DMS53 (cell line): ENCODE measurements around the gene MAGEH1.
"Not testable (repeated sequence)": the region's sequence is repeated elsewhere in the genome, so short reads cannot be mapped to it uniquely, and the experiment has no call there.

ENCODE experiments used
- DNase-seq: peaks from one replicate; lab custom pipeline; 2025; lab: John Stamatoyannopoulos, UW

MAGEH1 gene, protein sequence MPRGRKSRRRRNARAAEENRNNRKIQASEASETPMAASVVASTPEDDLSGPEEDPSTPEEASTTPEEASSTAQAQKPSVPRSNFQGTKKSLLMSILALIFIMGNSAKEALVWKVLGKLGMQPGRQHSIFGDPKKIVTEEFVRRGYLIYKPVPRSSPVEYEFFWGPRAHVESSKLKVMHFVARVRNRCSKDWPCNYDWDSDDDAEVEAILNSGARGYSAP

DNA sequence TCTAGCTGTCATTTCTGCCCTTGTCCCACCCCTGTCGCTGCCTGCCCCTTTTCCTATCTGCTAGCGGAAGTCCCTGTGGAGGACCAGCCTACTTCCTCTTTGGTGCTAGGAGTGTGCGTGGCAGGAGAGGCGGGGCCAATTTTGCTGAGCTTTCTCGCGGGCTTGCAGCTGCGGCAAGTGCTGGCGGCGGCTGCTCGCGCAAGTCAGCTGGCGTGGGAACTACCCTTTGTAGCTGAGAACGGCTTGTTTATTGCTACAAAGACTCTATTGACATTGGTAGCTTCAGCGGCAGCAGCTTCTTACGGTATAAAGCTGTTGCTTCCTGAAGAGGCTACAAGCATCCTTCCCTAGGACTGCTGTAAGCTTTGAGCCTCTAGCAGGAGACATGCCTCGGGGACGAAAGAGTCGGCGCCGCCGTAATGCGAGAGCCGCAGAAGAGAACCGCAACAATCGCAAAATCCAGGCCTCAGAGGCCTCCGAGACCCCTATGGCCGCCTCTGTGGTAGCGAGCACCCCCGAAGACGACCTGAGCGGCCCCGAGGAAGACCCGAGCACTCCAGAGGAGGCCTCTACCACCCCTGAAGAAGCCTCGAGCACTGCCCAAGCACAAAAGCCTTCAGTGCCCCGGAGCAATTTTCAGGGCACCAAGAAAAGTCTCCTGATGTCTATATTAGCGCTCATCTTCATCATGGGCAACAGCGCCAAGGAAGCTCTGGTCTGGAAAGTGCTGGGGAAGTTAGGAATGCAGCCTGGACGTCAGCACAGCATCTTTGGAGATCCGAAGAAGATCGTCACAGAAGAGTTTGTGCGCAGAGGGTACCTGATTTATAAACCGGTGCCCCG is at the start of gene MAGEH1:
Gene MAGEH1 (plus strand): TSS at position 138 of the 843 bp plus-strand sequence. CDS start 248 bp downstream, at position 386.
- DNase-seq = peak; percentile 88

DNA sequence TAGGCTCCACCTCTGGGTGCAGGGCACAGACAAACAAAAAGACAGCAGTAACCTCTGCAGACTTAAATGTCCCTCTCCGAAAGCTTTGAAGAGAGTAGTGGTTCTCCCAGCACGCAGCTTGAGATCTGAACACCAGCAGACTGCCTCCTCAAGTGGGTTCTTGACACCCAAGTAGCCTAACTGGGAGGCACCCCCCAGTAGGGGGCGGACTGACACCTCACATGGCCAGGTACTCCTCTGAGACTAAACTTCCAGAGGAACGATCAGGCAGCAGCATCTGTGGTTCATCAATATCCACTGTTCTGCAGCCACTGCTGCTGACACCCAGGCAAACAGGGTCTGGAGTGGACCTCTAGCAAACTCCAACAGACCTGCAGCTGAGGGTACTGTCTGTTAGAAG is 24.8 kb upstream of the MAGEH1 start:
- DNase-seq = peak; percentile 9

DNA sequence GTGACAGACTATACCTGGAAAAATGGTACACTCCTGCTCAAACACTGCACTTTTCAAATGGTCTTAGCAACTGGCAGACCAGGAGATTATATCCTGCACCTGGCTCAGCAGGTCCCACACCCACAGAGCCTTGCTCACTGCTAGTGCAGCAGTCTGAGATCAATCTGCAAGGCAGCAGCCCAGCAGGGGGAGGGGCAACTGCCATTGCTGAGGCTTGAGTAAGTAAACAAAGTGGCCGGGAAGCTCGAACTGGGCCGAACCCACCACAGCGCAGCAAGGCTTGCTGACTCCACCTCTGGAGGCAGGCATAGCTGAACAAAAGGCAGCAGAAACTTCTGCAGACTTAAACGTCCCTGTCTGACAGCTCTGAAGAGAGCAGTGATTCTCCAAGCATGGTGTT is 8.5 kb upstream of the MAGEH1 start:
- DNase-seq = not testable (repeated sequence)

DNA sequence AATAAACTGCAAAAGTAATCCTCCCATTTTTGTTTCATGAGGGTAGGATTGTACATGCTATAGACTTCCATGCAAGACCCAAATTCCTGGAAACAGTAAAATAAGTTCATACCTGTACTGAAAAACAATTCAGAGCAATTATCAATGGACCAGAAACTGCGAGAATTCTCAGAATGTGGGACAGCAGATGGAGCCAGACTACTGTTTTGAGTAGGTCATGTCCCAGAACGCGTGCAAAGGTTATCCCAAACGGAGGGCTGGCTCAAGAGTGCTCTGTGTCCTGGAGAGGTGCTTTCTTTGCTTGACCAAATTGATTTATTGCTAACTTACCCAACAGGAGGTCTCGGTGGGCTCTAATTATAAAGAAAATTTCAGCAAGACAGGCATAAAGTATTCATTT is 1.7 kb upstream of the MAGEH1 start:
- peak; percentile 57 for DNase-seq

DNA sequence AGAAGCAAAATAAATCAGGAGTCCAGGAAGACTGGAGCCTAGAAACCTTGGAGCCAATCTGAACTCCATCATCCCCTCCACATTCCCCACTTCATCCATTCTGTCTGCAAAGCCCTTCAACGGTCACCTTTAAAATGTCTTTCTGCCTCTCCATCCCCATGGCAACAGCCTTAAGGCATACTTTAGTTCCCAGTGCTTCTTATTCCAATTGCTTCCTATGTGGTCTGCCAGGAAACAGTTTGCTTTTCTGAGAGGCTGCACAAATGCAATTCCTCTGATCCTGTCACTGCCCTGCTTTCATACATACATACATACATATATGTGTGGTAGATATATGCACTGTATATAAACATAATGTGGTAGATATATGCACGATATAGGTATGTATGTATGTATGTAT is 786 bp upstream of the MAGEH1 start:
- DNase-seq = peak; percentile 10

DNA sequence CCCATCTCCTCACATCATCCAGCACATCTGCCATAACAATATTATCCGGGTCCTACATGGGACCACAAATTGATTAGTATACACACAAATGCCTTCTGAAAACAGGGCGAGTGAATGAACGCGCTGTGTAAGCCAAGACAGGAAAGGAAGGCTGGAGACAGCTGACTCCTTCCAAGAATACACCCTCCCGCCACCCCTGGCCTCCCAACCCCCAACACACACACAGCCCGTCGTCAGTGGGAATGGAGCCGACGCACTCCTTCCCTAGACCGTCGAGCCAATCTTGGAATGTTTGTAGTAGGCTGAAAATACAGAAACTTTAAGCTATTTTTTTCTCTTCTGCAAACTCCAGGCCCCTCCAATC is 319 bp upstream of the MAGEH1 start:
- DNase-seq = no peak

DNA sequence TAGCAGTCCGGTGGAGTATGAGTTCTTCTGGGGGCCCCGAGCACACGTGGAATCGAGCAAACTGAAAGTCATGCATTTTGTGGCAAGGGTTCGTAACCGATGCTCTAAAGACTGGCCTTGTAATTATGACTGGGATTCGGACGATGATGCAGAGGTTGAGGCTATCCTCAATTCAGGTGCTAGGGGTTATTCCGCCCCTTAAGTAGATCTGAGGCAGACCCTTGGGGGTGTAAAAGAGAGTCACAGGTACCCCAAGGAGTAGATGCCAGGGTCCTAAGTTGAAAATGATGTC is 852 bp downstream of the MAGEH1 start:
- DNase-seq = peak; percentile 36

DNA sequence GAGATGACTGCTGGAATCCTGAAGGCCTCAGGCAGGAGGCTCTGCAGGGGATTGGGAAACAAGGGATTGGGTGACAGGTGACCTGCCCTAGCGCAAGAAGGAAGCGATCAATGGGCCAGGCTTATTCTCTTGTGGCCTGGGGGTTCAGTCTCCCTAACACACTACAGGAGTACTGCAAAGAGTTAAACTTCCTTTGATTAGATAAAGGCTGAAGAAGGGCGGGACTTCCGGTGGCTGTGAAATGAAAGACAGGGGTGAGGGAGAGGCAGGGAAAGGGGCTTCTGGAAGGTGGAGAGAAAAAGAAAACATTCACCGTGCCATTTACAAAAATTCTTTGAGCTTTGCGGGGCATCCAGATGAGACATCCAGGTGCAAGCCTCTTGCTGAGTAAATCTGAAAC is 3.8 kb downstream of the MAGEH1 start:
- not testable (repeated sequence) for DNase-seq

DNA sequence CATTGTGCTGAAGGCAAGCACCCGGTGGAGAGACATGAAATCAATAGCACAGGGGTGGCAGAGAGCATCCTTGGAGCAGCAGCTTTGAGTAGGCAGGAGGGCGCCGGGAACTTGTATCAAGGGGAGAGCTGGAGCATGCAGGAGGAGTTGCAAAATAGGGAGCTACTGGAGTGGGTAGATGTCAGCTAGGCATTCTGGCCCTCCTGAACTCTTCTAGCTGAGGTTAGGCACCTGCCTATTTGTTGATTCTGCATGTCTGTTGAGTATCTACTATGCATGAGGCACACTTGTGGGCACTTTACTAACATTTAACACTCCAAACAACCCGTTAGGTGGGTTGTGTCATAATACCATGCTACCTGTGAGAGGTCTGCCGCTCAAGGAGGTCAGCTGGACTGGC is 7.5 kb downstream of the MAGEH1 start:
- DNase-seq = not testable (repeated sequence)

DNA sequence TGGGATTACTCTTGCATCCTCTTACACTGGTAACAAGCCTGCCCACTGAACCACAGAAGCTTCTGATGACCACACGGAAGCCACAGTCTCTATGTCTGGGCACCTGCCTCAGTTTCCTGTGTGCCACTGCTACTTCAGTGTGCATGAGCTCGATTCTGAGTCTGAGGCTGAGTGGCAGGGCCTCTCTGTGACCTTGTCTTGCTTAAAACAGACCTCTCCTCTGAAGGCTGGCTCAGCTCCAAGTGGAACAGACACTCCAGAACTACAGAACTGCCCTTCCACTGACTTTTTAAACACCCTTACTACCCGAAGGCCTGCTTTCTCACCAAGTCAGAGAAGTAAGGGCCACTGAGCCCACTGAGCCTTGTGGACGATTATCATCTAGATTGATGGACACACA is 8.0 kb downstream of the MAGEH1 start:
- not testable (repeated sequence) for DNase-seq

DNA sequence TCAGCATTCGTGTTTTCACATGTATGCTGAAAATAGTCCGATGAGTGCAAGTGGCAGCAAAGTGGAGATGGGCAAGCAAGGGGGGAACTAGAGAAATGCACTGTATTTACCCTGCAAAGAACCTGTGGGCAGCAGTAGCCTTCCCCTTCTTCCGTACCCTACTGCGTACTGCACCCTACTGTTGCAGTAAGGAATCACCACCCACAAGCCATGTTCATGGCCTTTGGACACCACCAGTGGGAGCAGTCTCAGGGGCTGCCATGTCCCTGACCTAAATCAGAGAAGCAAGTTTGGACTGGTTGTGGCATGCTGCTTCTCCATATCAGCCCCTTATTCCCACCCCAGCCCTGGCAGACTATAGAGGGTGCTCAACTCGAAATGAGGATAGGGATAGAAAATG is 12.1 kb downstream of the MAGEH1 start:
- DNase-seq = not testable (repeated sequence)

DNA sequence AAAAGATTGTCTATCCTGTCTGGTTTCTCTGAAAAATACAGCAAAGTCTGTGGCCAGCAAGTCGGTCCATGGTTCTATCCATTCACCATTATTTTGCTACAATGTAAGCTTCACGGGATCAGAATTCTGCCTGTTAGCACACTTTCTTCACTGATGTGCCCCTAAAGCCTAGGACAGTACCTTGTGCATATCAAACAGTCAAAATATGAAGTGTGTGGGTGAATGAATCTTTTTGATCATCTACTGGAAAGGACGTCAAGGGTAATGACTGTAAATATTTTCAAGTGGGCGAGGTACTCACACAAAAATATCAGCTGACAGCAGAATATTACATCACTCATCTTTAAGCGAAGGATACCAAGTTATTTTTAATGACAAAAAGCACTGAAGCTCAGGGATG is 13.2 kb downstream of the MAGEH1 start:
- not testable (repeated sequence) for DNase-seq

DNA sequence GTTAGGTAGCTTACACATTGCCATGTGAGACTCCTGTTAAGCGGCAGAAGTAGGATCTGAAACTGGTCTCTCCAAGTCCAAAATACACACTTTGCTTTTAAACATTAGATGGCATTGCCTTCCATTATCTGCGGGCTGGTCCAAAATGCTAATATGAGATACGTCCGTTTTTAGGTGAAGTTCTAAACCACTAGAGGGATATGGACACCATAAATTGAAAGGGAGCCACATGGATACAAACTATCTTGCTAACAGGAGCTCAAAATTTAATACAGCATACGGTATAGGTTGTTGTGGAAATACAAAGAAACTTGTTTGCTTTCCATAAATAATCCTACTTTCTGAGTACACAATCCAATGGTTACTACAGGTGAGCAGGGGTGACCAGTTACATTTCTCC is 13.9 kb downstream of the MAGEH1 start:
- not testable (repeated sequence) for DNase-seq

DNA sequence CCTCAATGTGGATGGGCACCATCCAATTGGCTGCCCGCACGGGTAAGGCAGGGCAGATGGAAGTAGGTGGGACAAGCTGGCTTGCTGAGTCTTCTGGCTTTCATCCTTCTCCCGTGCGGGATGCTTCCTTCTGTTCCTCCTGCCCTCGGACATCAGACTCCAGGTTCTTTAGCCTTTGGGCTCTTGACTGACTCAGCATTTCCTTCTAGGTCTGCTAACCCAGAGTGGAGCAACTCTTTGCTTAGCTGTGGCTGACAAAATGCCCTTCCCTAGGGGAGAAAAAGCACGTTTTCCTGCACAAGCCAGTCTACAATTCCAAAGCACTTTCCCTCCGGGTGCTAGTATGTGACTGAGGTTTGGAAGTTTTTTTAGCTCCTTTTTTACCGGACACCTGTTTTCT is 28.0 kb downstream of the MAGEH1 start:
- not testable (repeated sequence) for DNase-seq

DNA sequence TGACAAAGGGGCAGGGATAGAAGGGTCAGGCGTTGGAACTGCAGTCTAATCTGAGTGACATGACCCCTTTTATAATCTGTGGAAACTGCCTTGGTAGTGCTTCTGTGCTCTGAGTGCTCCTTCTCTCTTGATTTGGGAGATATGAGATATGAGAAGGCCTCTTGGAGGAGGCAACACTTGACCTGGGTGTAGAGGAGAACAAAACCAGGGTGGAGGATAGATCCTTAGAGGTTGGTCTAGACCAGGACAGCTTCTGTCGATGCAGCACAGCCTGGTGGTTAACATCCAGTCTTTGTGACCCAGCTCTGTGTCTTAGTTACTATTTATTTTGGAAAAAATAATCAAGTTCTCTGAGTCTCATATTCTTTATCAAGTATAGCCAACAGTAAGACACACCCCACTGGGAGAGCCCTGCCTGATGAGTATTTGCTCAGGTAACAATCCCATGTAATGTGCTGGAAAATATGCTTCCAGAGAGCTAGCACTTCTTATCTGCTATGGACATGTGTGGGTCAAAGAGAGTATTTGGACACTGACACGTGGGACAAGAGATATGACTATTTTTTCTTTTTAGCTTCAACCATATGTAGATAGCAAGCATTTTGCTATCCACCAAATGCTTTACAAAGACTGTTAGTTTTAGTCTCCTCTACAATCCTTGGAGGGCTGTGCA is 28.6 kb downstream of the MAGEH1 start:
- no peak for DNase-seq

DNA sequence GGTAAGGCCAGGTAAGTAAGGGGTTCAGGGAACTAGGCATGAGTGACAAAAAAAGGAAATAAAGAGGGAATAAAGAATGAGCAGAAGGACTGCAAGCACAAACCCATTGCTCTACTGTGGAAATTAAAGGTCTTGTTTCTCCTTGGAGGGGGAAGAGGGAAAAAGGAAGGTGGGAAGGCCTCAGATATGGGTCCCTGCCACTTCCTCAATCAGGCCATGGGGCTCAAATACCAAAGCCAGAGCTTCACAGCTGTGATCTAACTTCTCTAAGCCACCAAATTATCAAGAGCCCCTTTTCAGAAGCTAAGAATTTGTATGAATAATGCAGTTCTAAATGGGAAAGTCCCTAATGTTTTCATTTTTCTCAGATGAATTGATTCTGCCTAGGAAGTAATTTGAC is 33.0 kb downstream of the MAGEH1 start:
- no peak for DNase-seq

DNA sequence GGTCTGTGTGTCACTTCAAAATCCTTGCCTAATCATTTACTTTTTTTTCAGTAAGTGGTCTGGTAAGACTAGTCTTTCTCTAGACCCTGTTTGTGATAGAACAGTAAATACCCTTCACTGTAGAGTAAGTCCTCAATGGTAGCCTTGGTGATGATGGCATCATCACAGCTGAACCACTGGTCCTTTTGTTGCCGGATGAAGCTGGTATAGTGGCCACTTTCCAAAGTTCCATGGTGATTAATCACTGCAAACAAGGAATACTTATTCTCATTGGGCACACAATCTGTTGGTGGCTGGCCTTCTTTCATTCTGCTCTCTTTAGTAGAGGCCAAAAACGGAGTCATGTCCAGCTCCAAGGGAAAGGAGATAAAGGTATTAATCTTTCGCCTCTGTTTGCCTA is 34.8 kb downstream of the MAGEH1 start:
- peak; percentile 74 for DNase-seq

DNA sequence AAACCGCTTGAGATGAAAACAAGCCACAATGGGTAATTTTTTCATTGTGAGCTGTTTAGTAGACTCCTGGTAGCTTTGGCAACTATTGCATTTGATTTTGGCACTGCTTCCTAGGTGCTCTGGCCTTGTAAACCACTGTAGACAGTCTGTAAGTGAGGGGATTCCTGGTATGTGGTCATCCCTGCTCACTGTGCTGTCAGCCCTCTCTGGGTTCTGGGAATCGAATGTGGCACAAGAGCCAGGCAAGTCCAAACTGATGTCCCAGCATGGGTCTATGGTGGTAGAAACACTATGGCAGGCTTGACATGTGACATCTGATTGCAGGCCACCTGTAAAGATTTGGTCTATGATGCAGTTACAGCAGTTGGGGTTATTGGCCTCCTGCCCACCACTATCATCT is 35.2 kb downstream of the MAGEH1 start:
- DNase-seq = no peak

DNA sequence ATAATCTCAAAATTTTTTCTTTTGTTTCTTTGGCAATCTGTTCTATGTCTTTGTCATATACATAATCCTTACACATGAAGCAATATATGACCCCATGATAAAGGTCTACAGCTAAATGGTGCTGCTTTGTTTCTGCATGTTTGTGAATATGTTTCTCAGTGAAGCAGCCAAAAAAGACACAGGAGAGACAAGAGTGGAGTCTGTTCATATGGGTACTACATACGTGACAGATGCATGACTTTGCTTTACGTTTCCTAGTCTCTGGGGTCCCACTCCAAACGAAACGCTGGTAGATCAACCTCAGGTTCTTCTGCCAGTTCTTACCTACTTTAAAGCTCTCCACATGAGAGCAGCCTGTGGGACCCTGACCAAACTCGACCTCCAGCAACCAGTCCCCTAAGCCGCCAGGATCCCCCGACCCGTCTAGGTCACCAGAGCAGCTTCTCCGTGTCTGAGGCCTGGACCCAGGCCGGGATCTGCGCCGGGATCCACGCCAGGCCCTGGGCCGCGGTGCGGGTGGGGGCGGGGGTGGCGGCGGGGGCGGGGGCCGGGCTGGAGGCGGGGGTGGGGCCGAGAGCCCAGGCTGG is 36.2 kb downstream of the MAGEH1 start:
- DNase-seq = no peak

DNA sequence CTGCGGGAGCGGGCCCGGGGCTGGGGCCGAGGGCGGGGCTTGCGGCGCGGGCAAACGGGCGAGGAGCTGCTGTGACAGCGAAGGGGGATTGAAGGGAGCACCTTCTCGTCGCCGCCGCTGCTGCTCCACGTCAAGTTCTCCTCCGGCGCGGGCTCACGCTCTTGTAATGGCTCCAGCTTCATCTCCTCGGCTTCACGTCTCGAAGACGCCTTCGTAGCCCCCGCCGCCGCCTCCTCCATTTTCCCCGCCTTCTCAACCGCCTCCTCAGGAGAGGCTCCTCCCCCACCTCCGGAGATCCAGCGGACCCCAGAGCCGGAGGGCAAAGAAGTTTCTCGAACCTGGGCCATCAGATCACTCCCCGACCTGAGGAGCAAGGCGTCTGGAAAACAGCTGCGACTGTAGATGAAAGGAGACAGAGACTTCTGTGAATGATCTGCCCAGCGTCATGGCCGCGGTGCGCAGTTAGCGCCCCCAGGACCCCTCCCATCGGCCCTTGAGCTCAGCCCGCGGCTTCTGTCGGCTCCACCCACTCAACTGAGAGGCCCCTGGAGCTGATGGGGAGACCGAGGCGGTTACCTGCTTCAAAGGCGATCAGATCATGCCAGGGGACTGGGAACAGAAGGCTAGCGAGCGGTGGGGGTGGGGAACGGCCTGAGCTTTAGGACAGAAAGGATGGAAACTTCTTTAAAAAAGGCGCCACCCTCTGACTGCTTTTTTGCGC is 36.8 kb downstream of the MAGEH1 start:
- peak; percentile 69 for DNase-seq

DNA sequence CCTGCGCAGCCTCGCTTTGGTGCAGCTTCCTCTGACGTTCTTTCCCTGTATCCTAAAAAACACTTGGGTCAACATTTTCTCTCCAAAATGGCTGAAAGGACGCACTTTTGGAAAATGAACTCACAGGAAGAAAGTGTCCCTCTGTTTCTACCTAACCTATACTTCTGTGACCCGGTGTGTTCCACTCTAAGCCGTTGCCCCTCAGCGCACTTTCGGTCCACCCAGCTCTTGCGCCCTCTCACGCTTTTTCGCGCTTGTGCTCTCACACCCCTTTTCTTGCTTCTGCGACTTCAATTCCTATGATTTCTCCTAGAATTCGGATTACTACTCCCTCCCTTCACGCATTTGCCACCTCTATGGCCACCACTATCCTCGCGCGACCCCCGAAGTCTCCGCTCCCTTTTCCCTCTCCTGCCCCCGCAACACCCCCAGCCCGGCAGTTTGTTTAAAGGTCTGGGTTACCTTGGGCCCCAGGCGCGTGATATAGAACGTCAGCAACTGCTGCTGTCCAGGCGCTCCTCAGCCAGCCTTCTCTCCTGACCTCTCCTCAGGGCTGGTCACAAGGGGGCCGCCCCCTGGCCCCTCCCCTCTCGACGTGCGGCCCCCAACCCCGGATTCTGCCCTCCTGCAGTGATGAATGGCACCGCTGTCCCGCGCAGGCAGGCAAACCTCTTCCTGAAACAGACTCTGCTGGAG is 37.5 kb downstream of the MAGEH1 start, which contains the start of gene USP51:
Gene USP51 (minus strand): TSS at position 535 of the 696 bp plus-strand sequence. CDS start 909 bp downstream, outside the sequence.
- peak; percentile 68 for DNase-seq
